CD4-positive, alpha-beta memory T cell (primary cell): Measurements from ENCODE around the gene EXD3. TPM values are rescaled to one million over a fixed set of nuclear protein-coding genes. Genes with fewer than 3 reads are reported as not detected.

ENCODE experiments used
- CTCF ChIA-PET: fragments of 350-600 bp; sonication (Branson Sonifier 250); formaldehyde crosslinking; loops from one replicate; lab custom pipeline; 2021; ENCODE audit warnings: inconsistent platforms; ENCODE audit not compliant: partially characterized antibody; lab: Charles Lee
- POLR2A ChIA-PET: fragments of 350-600 bp; sonication (Branson Sonifier 250); formaldehyde crosslinking; loops from one replicate; lab custom pipeline; 2021; ENCODE audit not compliant: partially characterized antibody; lab: Charles Lee
- DNase-seq, 5 donors: peaks; one replicate each; pipeline versions ENCODE4 v3.0.0 to v3.0.0-alpha.2; 2020 to 2022; ENCODE audit warnings: mixed read lengths in 1 of 5
- H3K27ac ChIP-seq: one replicate; pipeline ENCODE4 v1.7.0; 2013; ENCODE audit warnings: low read depth, low read length
- H3K27me3 ChIP-seq: 2 replicates; pipeline ENCODE4 v1.7.0; 2013; ENCODE audit warnings: mild to moderate bottlenecking, low read length, moderate library complexity; ENCODE audit not compliant: insufficient read depth
- H3K36me3 ChIP-seq: 2 replicates; pipeline ENCODE4 v1.7.0; 2013; ENCODE audit warnings: mild to moderate bottlenecking, low read length, moderate library complexity; ENCODE audit not compliant: insufficient read depth
- H3K4me1 ChIP-seq: 2 replicates; pipeline ENCODE4 v1.7.0; 2013; ENCODE audit warnings: mild to moderate bottlenecking, low read length, moderate library complexity; ENCODE audit not compliant: insufficient read depth
- H3K4me3 ChIP-seq, 2 donors: one replicate each; pipeline ENCODE4 v1.7.0; 2013; ENCODE audit warnings: low read length in 2 of 2, mild to moderate bottlenecking in 1 of 2
- H3K9me3 ChIP-seq, 2 donors: one replicate each; pipeline ENCODE4 v1.7.0; 2013; ENCODE audit warnings: low read length in 2 of 2, control low read depth in 1 of 2; ENCODE audit not compliant: control insufficient read depth in 1 of 2
- H3K27ac Mint-ChIP-seq, 7 donors: one replicate each; pipeline ENCODE4 v1.8.0; 2020 to 2021; ENCODE audit warnings: mixed read lengths in 7 of 7, mild to moderate bottlenecking in 6 of 7, inconsistent platforms in 3 of 7, moderate library complexity in 3 of 7
- H3K27me3 Mint-ChIP-seq, 2 donors: one replicate each; pipeline ENCODE4 v1.8.0; 2020 to 2021; ENCODE audit warnings: mixed read lengths in 2 of 2
- H3K36me3 Mint-ChIP-seq, 2 donors: one replicate each; pipeline ENCODE4 v1.8.0; 2020 to 2021; ENCODE audit warnings: mixed read lengths in 2 of 2, inconsistent platforms in 1 of 2, mild to moderate bottlenecking in 1 of 2
- H3K4me1 Mint-ChIP-seq, 4 donors: one replicate each; pipeline ENCODE4 v1.8.0; 2020 to 2021; ENCODE audit warnings: mixed read lengths in 4 of 4, mild to moderate bottlenecking in 1 of 4
- H3K4me3 Mint-ChIP-seq, 8 donors: one replicate each; pipeline ENCODE4 v1.8.0; 2020 to 2021; ENCODE audit warnings: mixed read lengths in 8 of 8, mild to moderate bottlenecking in 7 of 8, moderate library complexity in 6 of 8, inconsistent platforms in 3 of 8
- H3K9me3 Mint-ChIP-seq, 8 donors: one replicate each; pipeline ENCODE4 v1.8.0; 2020 to 2021; ENCODE audit warnings: mixed read lengths in 8 of 8, mild to moderate bottlenecking in 5 of 8, inconsistent platforms in 3 of 8, moderate library complexity in 1 of 8
- intact Hi-C: fragments of 100-400 bp; cut with micrococcal nuclease; formaldehyde crosslinking; loops from one replicate; pipeline ENCODE4 v1.15.1; 2023
- polyA plus RNA-seq, 2 donors: library from polyadenylated mRNA; unstranded; fragments of 300-500 nt; fragmentation: Illumina TruSeq; gene quantifications; one replicate each; pipeline ENCODE4 v1.2.3, GENCODE V29; 2021
- total RNA-seq, 2 experiments: library from RNA; stranded (reverse); gene quantifications; one replicate each; pipeline ENCODE4 v1.2.3, GENCODE V29; 2021

Gene EXD3
- total and polyA plus RNA-seq, 4 experiments from 2014 or later, result 2.5 to 21.9 (median 14.2) TPM

DNA sequence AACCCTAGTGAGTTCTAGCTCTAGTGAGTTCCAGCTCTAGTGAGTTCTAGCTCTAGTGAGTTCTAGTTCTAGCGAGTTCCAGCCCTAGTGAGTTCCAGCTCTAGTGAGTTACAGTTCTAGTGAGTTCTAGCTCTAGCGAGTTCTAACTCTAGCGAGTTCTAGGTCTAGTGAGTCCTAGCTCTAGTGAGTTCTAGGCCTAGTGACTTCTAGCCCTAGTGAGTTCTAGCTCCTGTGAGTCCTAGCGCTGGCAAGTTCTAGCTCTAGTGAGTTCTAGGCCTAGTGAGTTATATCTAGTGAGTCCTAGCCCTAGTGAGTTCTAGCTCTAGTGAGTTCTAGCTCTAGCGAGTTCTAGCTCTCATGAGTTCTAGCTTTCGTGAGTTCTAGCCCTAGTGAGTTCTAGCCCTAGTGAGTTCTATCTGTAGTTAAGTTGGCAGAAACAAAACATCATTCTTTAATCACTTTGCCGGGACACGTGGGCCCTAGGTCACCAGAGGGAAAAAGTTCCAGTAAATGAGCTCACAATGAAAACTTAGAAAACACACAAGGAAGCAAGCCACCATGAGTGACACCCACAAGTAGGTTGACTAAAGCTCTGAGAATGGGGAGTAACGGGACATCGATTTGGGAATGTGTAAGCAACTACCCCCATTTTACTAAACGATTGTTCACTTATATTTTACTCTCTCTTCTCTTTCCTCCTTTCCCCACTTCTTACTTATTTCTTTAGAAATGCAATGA, 47.5 kb downstream of the EXD3 start:
- H3K27ac Mint-ChIP-seq, result no peak overlapping the region
- H3K27ac ChIP-seq, result no peak overlapping the region
- no peaks in the 10 kb centered on the region for H3K9me3 Mint-ChIP-seq
- no peaks in the 10 kb centered on the region for H3K27me3 Mint-ChIP-seq
- ChIA-PET POLR2A (no interaction called here), CTCF (interaction anchor here (0.7 to 1.1 kb wide), 2 partner anchors 14 to 32 kb away, joined by 3 read pairs; no protein-coding TSS in a partner anchor)
- no peaks in the 10 kb centered on the region for H3K9me3 ChIP-seq
- H3K27me3 ChIP-seq, result no peaks in the 10 kb centered on the region
- H3K36me3 ChIP-seq, result no peaks in the 10 kb centered on the region
- H3K4me3 Mint-ChIP-seq, result no peak overlapping the region
- intact Hi-C loops, result no loop called here
- H3K36me3 Mint-ChIP-seq, result no peaks in the 10 kb centered on the region
- no peaks in the 10 kb centered on the region for H3K4me1 Mint-ChIP-seq
- no peak for DNase-seq
- H3K4me3 ChIP-seq, result no peak overlapping the region
- no peaks in the 10 kb centered on the region for H3K4me1 ChIP-seq

DNA sequence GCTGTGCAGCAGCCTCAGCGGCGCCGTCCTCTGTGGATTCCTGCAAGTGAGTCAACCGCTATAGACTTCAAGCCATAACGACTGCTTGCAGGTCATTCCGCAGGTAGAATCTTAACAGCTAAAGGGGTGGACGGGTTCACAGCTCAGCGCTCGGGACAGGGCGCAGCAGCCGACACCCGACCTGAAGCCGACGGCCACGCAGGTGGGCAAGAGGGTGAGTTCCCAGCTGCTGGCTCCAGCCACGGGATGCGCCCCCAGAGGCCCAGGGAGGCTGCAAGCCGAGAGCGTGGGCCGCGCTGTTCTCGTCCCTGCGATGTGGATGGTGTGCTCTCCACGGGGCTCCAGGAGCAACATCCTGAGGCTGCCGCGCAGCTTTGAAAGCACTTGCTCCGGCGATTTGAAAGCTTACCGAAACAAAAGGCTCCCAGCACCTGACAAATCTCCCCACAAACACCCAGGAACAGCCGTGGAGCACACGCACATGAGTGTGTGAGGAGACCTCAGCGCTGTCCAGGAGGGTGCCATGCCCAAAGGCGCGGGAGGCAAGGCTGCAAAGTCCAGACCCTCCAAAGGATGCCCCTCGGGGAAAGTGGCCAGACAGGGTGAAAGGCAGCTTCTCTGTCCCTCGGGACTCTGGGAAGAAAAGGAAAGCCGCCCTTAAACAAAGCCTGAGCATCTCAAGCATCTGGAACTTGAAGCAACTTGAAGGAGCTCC, 48.7 kb downstream of the EXD3 start:
- Histone ChIP-seq H3K9me3 (no peaks in the 10 kb centered on the region), H3K27me3 (no peaks in the 10 kb centered on the region), H3K4me1 (no peaks in the 10 kb centered on the region), H3K36me3 (no peaks in the 10 kb centered on the region), H3K4me3 (no peak overlapping the region), H3K27ac (no peak overlapping the region)
- H3K9me3 Mint-ChIP-seq, result no peaks in the 10 kb centered on the region
- intact Hi-C loops, result no loop called here
- DNase-seq, result no peak
- H3K4me3 Mint-ChIP-seq, result no peak overlapping the region
- no peak overlapping the region for H3K27ac Mint-ChIP-seq
- ChIA-PET CTCF (no interaction called here), POLR2A (no interaction called here)
- H3K27me3 Mint-ChIP-seq, result no peaks in the 10 kb centered on the region
- no peaks in the 10 kb centered on the region for H3K4me1 Mint-ChIP-seq
- no peaks in the 10 kb centered on the region for H3K36me3 Mint-ChIP-seq

DNA sequence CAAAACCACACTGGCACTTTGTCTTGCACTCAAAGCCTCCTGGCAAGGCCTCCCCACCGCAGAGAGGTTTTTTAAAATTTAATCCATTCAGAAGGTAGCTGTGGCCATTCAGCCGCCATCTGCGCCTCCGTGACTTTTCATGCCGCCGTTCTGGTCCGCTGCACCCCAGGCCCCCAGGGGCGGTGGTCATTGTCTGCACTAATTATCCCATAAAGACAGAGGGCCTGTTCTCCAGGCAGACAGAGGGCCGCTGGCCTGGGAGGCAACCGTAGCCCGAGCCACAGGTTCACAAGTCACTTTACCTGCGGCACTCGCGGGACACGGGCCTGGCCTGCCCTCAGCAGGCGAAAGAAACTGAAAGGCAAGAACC, 49.4 kb downstream of the EXD3 start:
- Histone ChIP-seq H3K36me3 (no peaks in the 10 kb centered on the region), H3K4me1 (no peaks in the 10 kb centered on the region), H3K9me3 (no peaks in the 10 kb centered on the region), H3K27ac (no peak overlapping the region), H3K4me3 (no peak overlapping the region), H3K27me3 (no peaks in the 10 kb centered on the region)
- Mint-ChIP-seq H3K4me1 (no peaks in the 10 kb centered on the region), H3K27me3 (no peaks in the 10 kb centered on the region), H3K9me3 (no peaks in the 10 kb centered on the region), H3K36me3 (no peaks in the 10 kb centered on the region), H3K4me3 (no peak overlapping the region), H3K27ac (no peak overlapping the region)
- DNase-seq, result no peak
- POLR2A ChIA-PET, result no interaction called here
- intact Hi-C loops, result no loop called here
- CTCF ChIA-PET, result no interaction called here

DNA sequence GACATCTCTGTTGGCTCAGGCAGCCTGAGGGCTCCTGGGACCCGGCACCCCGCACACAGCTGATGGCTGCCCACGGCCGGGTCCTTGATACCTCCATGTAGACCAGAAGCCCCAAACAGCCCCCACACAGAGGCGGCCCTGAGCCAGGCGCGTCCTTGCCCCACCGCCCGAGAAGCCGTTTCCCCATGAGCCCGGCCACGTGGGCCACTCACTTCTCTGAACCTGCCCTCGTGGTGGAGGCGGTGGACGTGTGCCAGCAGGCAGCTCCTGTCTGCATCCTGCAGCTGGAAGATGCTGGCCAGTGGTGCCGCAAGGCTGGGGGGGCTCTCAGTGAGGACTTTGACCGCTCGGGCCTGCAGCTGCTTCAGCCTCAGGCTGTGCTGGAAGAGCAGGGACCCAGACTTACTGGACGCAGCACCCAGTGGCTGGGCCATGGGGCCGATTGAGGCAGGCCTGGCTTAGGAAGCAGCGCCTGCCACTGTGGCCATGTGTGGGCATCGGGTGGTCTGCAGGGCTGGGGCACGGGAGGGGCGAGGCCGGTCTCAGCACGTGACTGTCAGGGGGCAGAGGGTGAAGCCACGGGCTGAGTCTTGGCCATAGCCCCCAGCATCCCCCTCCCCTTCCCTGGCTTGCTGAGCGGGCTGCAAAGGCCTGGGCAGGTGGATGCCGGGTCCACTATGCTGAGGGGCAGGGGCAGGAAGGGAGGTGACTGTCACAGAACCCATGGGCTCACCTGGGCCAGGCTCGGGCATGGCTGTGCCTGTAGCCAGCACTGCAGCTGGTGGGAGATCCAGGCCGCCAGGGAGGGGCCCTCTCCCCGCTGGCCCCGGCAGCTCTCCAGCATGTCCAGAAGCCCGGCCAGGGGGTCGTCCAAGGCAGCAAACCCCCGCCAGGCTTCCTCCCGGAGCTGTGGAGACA, 50.0 kb downstream of the EXD3 start:
- Histone ChIP-seq H3K27ac (no peak overlapping the region), H3K36me3 (no peaks in the 10 kb centered on the region), H3K4me1 (no peaks in the 10 kb centered on the region), H3K4me3 (no peak overlapping the region), H3K27me3 (no peaks in the 10 kb centered on the region), H3K9me3 (no peaks in the 10 kb centered on the region)
- Mint-ChIP-seq H3K27ac (no peak overlapping the region), H3K4me3 (no peak overlapping the region), H3K36me3 (no peaks in the 10 kb centered on the region), H3K27me3 (no peaks in the 10 kb centered on the region), H3K9me3 (no peaks in the 10 kb centered on the region), H3K4me1 (no peaks in the 10 kb centered on the region)
- POLR2A ChIA-PET, result no interaction called here
- DNase-seq, result no peak
- intact Hi-C loops, result no loop called here
- CTCF ChIA-PET, result interaction anchor here (0.6 kb wide), 1 partner anchor 8 kb away, joined by 3 read pairs; no protein-coding TSS in a partner anchor

DNA sequence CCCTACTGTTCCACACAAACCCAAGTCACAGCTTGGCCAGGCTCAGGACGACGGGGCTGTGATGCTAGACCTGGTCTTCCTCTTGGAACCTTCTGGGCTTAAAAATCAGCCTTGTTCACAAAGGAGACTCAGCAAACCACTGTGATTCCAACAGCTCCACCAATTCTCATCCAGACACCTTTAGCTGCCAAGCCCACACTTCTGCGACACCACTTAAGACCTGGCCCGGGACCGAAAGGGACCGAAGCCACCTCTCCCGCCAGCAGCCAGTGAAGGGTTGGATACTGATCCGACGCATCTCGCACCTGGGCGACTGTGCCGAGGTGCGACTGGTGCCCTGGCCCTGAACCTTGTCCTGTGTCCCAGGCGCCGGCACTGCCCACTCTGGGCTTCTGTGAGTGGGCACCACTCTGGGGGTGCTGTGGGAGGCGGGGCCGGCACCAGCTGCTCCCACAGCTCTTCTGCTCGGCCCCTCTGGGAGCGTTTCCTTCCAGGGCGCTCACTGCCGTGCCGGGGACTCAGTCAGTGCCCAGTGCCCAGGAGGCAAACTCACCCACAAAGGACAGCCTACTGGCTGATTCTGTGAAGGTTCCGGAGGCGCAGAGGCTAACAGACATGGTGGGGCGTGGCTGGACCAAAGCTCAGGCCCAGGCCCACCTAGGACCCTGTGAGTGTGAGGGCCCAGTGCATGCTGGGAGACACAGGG, 50.9 kb downstream of the EXD3 start:
- Mint-ChIP-seq H3K36me3 (no peaks in the 10 kb centered on the region), H3K4me3 (no peak overlapping the region), H3K27ac (no peak overlapping the region), H3K9me3 (no peaks in the 10 kb centered on the region), H3K27me3 (no peaks in the 10 kb centered on the region), H3K4me1 (no peaks in the 10 kb centered on the region)
- Histone ChIP-seq H3K36me3 (no peaks in the 10 kb centered on the region), H3K4me3 (no peak overlapping the region), H3K4me1 (no peaks in the 10 kb centered on the region), H3K27me3 (no peaks in the 10 kb centered on the region), H3K9me3 (no peaks in the 10 kb centered on the region), H3K27ac (no peak overlapping the region)
- CTCF ChIA-PET, result no interaction called here
- no peak for DNase-seq
- intact Hi-C loops, result no loop called here
- POLR2A ChIA-PET, result no interaction called here

DNA sequence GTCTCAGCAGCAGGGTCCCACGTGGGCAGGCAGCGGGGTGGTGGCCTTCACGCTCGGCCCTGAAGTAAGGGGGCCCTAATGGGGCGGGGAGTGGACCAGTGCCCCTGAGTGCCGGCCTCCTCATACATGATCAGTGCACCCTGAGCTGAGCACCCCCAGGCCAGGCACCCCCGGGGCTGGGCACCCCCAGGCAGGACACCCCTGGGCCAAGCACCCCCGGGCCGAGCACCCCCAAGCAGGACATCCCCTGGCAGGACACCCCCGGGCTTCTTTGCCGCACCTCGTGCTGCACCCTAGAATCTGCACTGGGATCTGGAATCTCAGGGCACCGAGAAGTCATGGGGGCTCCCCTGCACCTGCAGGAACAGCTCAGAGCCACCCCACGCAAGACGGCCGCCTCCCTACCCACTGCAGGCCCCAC, 51.4 kb downstream of the EXD3 start:
- CTCF ChIA-PET, result no interaction called here
- Histone ChIP-seq H3K27ac (no peak overlapping the region), H3K4me3 (no peak overlapping the region), H3K9me3 (no peaks in the 10 kb centered on the region), H3K4me1 (no peaks in the 10 kb centered on the region), H3K36me3 (no peaks in the 10 kb centered on the region), H3K27me3 (no peaks in the 10 kb centered on the region)
- intact Hi-C loops, result no loop called here
- no peaks in the 10 kb centered on the region for H3K36me3 Mint-ChIP-seq
- DNase-seq, result no peak
- POLR2A ChIA-PET, result no interaction called here
- no peaks in the 10 kb centered on the region for H3K4me1 Mint-ChIP-seq
- no peaks in the 10 kb centered on the region for H3K27me3 Mint-ChIP-seq
- H3K4me3 Mint-ChIP-seq, result no peak overlapping the region
- no peaks in the 10 kb centered on the region for H3K9me3 Mint-ChIP-seq
- no peak overlapping the region for H3K27ac Mint-ChIP-seq
